ENCODE measurements around the gene KRT16.

Gene KRT16

GRCh38 chr17:41567317-41567716 lies 45.2 kb downstream of the KRT16 start:
- no peak overlapping the region for H3K27ac ChIP-seq
- TF ChIP-seq ZFX (IDR thresholded peaks at IDR 0.05) = no peak
- TF ChIP-seq, protein P1, sequence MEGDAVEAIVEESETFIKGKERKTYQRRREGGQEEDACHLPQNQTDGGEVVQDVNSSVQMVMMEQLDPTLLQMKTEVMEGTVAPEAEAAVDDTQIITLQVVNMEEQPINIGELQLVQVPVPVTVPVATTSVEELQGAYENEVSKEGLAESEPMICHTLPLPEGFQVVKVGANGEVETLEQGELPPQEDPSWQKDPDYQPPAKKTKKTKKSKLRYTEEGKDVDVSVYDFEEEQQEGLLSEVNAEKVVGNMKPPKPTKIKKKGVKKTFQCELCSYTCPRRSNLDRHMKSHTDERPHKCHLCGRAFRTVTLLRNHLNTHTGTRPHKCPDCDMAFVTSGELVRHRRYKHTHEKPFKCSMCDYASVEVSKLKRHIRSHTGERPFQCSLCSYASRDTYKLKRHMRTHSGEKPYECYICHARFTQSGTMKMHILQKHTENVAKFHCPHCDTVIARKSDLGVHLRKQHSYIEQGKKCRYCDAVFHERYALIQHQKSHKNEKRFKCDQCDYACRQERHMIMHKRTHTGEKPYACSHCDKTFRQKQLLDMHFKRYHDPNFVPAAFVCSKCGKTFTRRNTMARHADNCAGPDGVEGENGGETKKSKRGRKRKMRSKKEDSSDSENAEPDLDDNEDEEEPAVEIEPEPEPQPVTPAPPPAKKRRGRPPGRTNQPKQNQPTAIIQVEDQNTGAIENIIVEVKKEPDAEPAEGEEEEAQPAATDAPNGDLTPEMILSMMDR (conservative IDR thresholded peaks at IDR 0.05) = no peak

DNA sequence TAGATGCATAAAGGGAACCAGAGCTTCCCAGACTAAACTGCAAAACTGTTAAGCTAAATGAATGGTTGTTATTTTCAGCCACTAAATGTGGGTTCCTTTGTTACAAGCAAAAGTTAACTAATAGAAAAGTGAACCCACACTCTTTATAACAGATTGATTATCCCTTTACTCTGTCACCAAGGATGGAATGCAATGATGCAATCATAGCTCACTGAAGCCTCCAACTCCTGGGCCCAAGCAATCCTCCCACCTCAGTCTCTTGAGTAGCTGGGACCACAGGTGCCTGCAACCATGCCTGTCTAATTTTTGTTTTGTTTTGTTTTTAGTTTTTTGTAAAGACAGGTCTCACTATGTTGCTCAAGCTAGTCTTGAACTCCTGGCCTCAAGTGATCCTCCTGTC lies 47.2 kb downstream of the KRT16 start:
- H3K27ac ChIP-seq = no peak overlapping the region
- TF ChIP-seq ZFX (IDR thresholded peaks at IDR 0.05) = no peak
- TF ChIP-seq, protein P1 (conservative IDR thresholded peaks at IDR 0.05) = no peak

GRCh38 chr17:41563607-41564170 lies 48.9 kb downstream of the KRT16 start:
- TF ChIP-seq, protein P1 (conservative IDR thresholded peaks at IDR 0.05) = no peak
- TF ChIP-seq ZFX (IDR thresholded peaks at IDR 0.05) = no peak

GRCh38 chr17:41561554-41561953 lies 51.0 kb downstream of the KRT16 start:
- no peak overlapping the region for H3K27ac ChIP-seq
- TF ChIP-seq, protein P1 (conservative IDR thresholded peaks at IDR 0.05) = no peak
- no peak for TF ChIP-seq ZFX (IDR thresholded peaks at IDR 0.05)

More at GRCh38 chr17:41563607-41564170, 48.9 kb downstream of the KRT16 start:
- no peak overlapping the region for H3K27ac ChIP-seq
